ENCODE data around the gene LYST. TPM values are rescaled to one million over a fixed set of nuclear protein-coding genes. Genes with fewer than 3 reads are reported as not detected.

The LYST gene
- total RNA-seq, 1 experiment from 2014 or later, result 23.9 TPM

DNA sequence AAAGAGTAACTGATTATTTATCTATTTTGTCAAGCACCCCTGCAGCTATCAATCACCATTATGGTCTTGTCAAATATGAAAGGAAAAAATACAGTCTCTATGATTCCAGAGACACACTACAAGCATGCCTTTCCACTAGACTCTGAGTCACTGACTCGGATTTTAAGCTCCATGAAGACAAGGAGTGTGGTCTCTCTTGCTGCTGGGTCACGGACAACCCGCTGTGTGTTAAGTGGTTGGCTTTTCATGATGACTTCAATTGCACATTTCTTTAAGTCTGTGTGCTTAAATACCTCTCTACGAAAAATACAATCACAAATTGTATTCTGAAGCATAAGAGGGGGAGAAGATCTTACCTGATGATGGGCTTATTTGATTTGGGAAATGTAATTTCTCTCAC is 203.1 kb downstream of the LYST start:
- ChIA-PET POLR2A (interaction anchor here (0.5 to 0.9 kb wide), 4 partner anchors 12 to 501 kb away, joined by 3 to 5 read pairs (median 3); no protein-coding TSS in a partner anchor), CTCF (interaction anchor here (0.7 to 1.2 kb wide), 2 partner anchors 9 to 550 kb away, joined by 3 to 6 read pairs; no protein-coding TSS in a partner anchor)
- no peak overlapping the region for H3K4me3 Mint-ChIP-seq (ENCODE audit: unreplicated experiment)
- intact Hi-C loops (cut with micrococcal nuclease), result no loop called here
- H3K27ac Mint-ChIP-seq (ENCODE audit: low read depth, unreplicated experiment), result no peak overlapping the region
- H3K36me3 Mint-ChIP-seq (ENCODE audit: insufficient read depth, unreplicated experiment), result peaks cover 29% of the 10 kb centered on the region
- no peaks in the 10 kb centered on the region for H3K9me3 Mint-ChIP-seq (ENCODE audit: unreplicated experiment)
- TF ChIP-seq, protein P1, sequence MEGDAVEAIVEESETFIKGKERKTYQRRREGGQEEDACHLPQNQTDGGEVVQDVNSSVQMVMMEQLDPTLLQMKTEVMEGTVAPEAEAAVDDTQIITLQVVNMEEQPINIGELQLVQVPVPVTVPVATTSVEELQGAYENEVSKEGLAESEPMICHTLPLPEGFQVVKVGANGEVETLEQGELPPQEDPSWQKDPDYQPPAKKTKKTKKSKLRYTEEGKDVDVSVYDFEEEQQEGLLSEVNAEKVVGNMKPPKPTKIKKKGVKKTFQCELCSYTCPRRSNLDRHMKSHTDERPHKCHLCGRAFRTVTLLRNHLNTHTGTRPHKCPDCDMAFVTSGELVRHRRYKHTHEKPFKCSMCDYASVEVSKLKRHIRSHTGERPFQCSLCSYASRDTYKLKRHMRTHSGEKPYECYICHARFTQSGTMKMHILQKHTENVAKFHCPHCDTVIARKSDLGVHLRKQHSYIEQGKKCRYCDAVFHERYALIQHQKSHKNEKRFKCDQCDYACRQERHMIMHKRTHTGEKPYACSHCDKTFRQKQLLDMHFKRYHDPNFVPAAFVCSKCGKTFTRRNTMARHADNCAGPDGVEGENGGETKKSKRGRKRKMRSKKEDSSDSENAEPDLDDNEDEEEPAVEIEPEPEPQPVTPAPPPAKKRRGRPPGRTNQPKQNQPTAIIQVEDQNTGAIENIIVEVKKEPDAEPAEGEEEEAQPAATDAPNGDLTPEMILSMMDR (IDR thresholded peaks at IDR 0.05; ENCODE audit: unreplicated experiment), result no peak
- H3K4me1 Mint-ChIP-seq (ENCODE audit: insufficient read depth, unreplicated experiment), result peaks cover 8% of the 10 kb centered on the region
- no TSS peak for BruUV-seq (replicated peaks)
- DNase-seq (ENCODE audit: unreplicated experiment), result no peak
- no peaks in the 10 kb centered on the region for H3K27me3 Mint-ChIP-seq (ENCODE audit: insufficient read depth, unreplicated experiment)

DNA sequence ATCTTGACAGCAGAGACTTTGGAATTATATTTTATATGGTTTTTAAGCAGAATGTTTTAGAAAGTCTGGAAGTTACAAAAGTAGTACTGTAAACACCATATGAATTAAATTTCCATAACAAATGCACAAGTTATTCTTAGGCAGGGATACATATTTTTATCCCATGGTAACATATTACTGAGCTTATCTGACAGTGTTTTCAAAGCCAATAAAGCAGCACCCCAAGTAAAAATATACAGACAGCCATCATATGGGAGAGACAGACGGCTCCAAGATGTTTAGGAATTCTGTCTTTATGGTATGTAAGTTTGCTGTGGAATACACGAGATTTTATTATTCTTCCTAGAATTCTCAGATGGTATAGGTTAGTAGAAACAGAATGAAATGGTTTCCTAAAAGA is 205.1 kb downstream of the LYST start:
- Mint-ChIP-seq H3K36me3 (ENCODE audit: insufficient read depth, unreplicated experiment) (peaks cover 29% of the 10 kb centered on the region), H3K4me1 (ENCODE audit: insufficient read depth, unreplicated experiment) (peaks cover 8% of the 10 kb centered on the region), H3K27ac (ENCODE audit: low read depth, unreplicated experiment) (no peak overlapping the region), H3K4me3 (ENCODE audit: unreplicated experiment) (no peak overlapping the region), H3K9me3 (ENCODE audit: unreplicated experiment) (no peaks in the 10 kb centered on the region), H3K27me3 (ENCODE audit: insufficient read depth, unreplicated experiment) (no peaks in the 10 kb centered on the region)
- no TSS peak for BruUV-seq (replicated peaks)
- CTCF ChIA-PET, result interaction anchor here (0.7 to 1.0 kb wide), 2 partner anchors 9 to 147 kb away, joined by 3 to 5 read pairs; no protein-coding TSS in a partner anchor
- POLR2A ChIA-PET, result interaction anchor here (1.0 kb wide), 1 partner anchor 161 kb away, joined by 3 read pairs; no protein-coding TSS in a partner anchor
- TF ChIP-seq, protein P1 (IDR thresholded peaks at IDR 0.05; ENCODE audit: unreplicated experiment), result no peak
- intact Hi-C loops (cut with micrococcal nuclease), result no loop called here
- no peak for DNase-seq (ENCODE audit: unreplicated experiment)

DNA sequence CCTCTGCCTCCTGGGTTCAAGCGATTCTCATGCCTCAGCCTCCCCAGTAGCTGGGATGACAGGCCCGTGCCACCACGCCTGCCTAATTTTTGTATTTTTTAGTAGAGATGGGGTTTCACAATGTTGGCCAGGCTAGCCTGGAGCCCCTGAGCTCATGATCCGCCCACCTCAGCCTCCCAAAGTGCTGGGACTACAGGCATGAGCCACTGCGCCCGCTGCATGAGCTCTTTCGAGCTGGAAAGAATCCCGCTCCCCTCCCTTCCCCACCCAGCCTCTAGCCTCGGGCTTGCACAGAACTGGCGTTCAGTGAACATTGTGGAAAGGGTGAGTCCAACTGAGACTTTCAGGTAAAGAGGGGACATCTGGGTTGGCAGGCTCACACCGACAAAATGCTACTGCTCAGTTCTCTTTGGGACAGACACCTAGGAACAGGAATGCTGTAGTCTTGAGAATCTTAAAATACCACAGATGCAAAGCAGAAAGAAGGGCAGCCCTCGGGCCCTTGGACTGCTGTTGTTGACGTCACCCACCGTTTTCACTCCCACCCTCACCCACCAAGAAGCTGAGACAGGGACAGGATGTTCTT is 207.4 kb downstream of the LYST start:
- intact Hi-C loops (cut with micrococcal nuclease), result no loop called here
- Mint-ChIP-seq H3K27ac (ENCODE audit: low read depth, unreplicated experiment) (no peak overlapping the region), H3K36me3 (ENCODE audit: insufficient read depth, unreplicated experiment) (peaks cover 29% of the 10 kb centered on the region), H3K4me1 (ENCODE audit: insufficient read depth, unreplicated experiment) (peaks cover 8% of the 10 kb centered on the region), H3K4me3 (ENCODE audit: unreplicated experiment) (no peak overlapping the region), H3K27me3 (ENCODE audit: insufficient read depth, unreplicated experiment) (no peaks in the 10 kb centered on the region), H3K9me3 (ENCODE audit: unreplicated experiment) (no peaks in the 10 kb centered on the region)
- no peak for DNase-seq (ENCODE audit: unreplicated experiment)
- TF ChIP-seq, protein P1 (IDR thresholded peaks at IDR 0.05; ENCODE audit: unreplicated experiment), result no peak
- BruUV-seq (replicated peaks), result no TSS peak
- POLR2A ChIA-PET, result interaction anchor here (1.0 kb wide), 1 partner anchor 12 kb away, joined by 3 read pairs; no protein-coding TSS in a partner anchor
- CTCF ChIA-PET, result interaction anchor here (1.5 kb wide), 1 partner anchor 61 kb away, joined by 8 read pairs; no protein-coding TSS in a partner anchor

DNA sequence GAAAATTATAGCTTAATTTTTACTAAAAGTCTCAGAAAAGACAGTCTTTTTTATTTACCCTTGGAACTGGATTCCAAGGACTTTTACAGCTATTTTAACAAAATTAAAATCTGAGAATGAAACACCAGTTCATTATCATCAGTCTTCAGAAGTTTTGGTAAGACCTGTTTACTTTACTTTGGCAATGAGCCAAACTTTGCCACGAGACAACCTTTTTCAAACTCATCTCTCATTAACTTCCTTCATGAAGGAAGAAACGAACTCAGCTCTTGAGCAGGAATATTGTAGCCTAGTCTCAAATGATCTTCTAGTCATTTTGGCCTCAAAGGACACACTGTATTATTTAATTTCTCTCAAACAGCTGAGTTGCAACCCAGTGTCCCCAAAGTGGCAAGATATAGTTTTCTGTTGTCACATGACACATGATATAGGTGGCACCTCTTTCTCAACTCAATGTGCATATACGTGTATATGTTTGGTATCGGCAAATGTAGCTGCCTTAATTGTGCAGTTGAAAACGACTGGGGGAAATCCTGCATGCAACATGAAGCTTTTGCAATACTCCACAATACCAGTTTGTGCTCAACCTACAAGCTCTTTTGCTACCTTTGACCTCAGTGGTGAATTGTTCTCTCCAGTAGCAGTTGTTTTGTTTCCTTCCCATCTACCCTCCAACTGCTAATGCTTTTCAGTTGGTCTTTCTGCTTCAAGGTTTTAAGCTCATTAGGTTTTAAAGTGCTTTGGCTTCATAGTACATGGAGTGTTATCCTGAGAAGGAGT is 208.8 kb downstream of the LYST start:
- ChIA-PET POLR2A (interaction anchor here (0.6 to 1.9 kb wide), 8 partner anchors 9 to 153 kb away, joined by 3 to 7 read pairs (median 4); partner anchors contain the start of gene B3GALNT2), CTCF (interaction anchor here (0.5 to 1.5 kb wide), 11 partner anchors 9 to 265 kb away, joined by 3 to 8 read pairs (median 3); no protein-coding TSS in a partner anchor)
- H3K4me3 Mint-ChIP-seq (ENCODE audit: unreplicated experiment), result no peak overlapping the region
- no TSS peak for BruUV-seq (replicated peaks)
- H3K4me1 Mint-ChIP-seq (ENCODE audit: insufficient read depth, unreplicated experiment), result peaks cover 8% of the 10 kb centered on the region
- peaks cover 19% of the 10 kb centered on the region for H3K36me3 Mint-ChIP-seq (ENCODE audit: insufficient read depth, unreplicated experiment)
- H3K27me3 Mint-ChIP-seq (ENCODE audit: insufficient read depth, unreplicated experiment), result no peaks in the 10 kb centered on the region
- H3K27ac Mint-ChIP-seq (ENCODE audit: low read depth, unreplicated experiment), result no peak overlapping the region
- TF ChIP-seq, protein P1 (IDR thresholded peaks at IDR 0.05; ENCODE audit: unreplicated experiment), result no peak
- no peaks in the 10 kb centered on the region for H3K9me3 Mint-ChIP-seq (ENCODE audit: unreplicated experiment)
- intact Hi-C loops (cut with micrococcal nuclease), result no loop called here
- no peak for DNase-seq (ENCODE audit: unreplicated experiment)
